A549 (cell line): Measurements from ENCODE around the gene ACTR6.

Experiments
- CTCF ChIP-seq: fragments of >200 bp; sonication (Bioruptor Twin); formaldehyde crosslinking; IDR thresholded peaks from 3 replicates; pipeline ENCODE4 v1.5.1; 2016
- HDAC2 ChIP-seq: fragments of 200-600 bp; sonication (generic); IDR thresholded peaks from 2 replicates; pipeline ENCODE4 v1.6.1; 2016
- MAX ChIP-seq: IDR thresholded peaks from 2 replicates; pipeline ENCODE4 v1.6.1; 2012
- MYC ChIP-seq: IDR thresholded peaks from 2 replicates; pipeline ENCODE4 v1.6.1; 2012; ENCODE audit warnings: mild to moderate bottlenecking, inconsistent platforms, low read length, improper control_type of control experiment, borderline replicate concordance
- NPAS2 ChIP-seq: fragments of 250-450 bp; sonication (Bioruptor Pico); IDR thresholded peaks from 2 replicates; pipeline ENCODE4 v1.8.0; 2022; ENCODE audit warnings: mild to moderate bottlenecking, moderate library complexity, borderline replicate concordance
- PHF8 ChIP-seq: fragments of 200-600 bp; sonication (generic); IDR thresholded peaks from 2 replicates; pipeline ENCODE4 v1.6.1; 2016; ENCODE audit warnings: low read depth, mild to moderate bottlenecking, antibody characterized with exemption, moderate library complexity, borderline replicate concordance
- POLR2A ChIP-seq: IDR thresholded peaks from 2 replicates; pipeline ENCODE4 v1.6.1; 2012; ENCODE audit warnings: mild to moderate bottlenecking, low read length
- RAD21 ChIP-seq, 2 experiments: fragments of >200 bp in 1 of 2; sonication (Bioruptor Twin) in 1 of 2; formaldehyde crosslinking in 1 of 2; IDR thresholded peaks in 1 of 2; conservative IDR thresholded peaks in 1 of 2; 2 replicates in 1 of 2; 3 replicates in 1 of 2; pipeline ENCODE4 v1.6.1; 2012 to 2018; ENCODE audit warnings: inconsistent platforms in 1 of 2
- RCOR1 ChIP-seq: fragments of 150-350 bp; IDR thresholded peaks from 2 replicates; pipeline ENCODE4 v1.6.1; 2014; ENCODE audit warnings: antibody characterized with exemption, low read length, low read depth
- RNF2 ChIP-seq: fragments of 200-600 bp; sonication (generic); IDR thresholded peaks from 2 replicates; pipeline ENCODE4 v1.6.1; 2016; ENCODE audit warnings: low read depth, mild to moderate bottlenecking, antibody characterized with exemption, moderate library complexity, borderline replicate concordance
- SMC3 ChIP-seq: fragments of >200 bp; sonication (Bioruptor Twin); formaldehyde crosslinking; IDR thresholded peaks from 3 replicates; pipeline ENCODE4 v1.6.1; 2018; ENCODE audit warnings: inconsistent platforms
- TP53 ChIP-seq: fragments of 250-450 bp; sonication (Bioruptor Pico); IDR thresholded peaks from 2 replicates; pipeline ENCODE4 v1.5.0; 2021; ENCODE audit warnings: mild to moderate bottlenecking, moderate library complexity
- USF2 ChIP-seq: fragments of 450-650 bp; IDR thresholded peaks from 2 replicates; pipeline ENCODE4 v1.6.1; 2014; ENCODE audit warnings: antibody characterized with exemption

DNA sequence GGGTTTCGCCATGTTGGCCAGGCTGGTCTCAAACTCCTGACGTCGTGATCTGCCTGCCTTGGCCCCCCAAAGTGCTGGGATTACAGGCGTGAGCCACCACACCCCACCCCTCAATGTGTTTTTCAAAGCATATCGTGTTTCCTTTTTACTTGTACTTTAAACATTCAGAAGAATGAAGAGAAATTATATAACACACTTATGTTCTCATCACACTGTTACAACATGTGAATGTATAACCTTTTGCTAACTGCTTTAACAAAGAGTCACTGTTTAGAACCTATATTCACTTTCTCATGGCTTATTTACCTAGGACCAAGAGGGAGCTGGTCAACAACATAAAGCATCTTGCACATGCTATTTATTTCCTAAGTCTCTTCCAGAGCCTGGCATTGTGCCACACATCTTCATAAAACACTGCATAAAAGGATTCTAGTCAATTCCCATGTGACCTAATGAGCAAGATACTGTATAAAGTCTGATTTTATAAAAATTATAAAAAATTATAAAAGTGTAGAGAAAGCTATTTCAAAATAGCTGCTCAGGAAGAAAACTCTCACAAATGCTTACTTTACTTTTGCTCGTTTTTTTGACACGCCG is 16.0 kb upstream of the ACTR6 start:
- TF ChIP-seq HDAC2 (no peak), NPAS2 (CRISPR knock-in tag) (no peak), POLR2A (no peak), SMC3 (no peak), RCOR1 (no peak), CTCF (no peak), RNF2 (no peak), PHF8 (no peak), USF2 (no peak), MYC (no peak), RAD21 (conservative IDR thresholded peaks at IDR 0.05 in 1 of 2, IDR thresholded peaks at IDR 0.05 in 1 of 2) (no peak), TP53 (CRISPR knock-in tag) (no peak), MAX (no peak)
